K562 (cell line): ENCODE data around the gene SFSWAP. TPM values are rescaled to one million over a fixed set of nuclear protein-coding genes. Genes with fewer than 3 reads are reported as not detected.

Experiments used
- ATAC-seq: fragments of 200-7000 bp; cut with Tn5 transposase; 3 replicates; pipeline ENCODE4 v1.9.1; 2020; ENCODE audit warnings: moderate library complexity
- BruUV-seq: library from RNA; stranded (reverse); fragments of 400-500 nt; replicated peaks from 2 replicates; lab custom pipeline; 2021; lab: Mats Ljungman, UMichigan
- CTCF ChIA-PET: fragments of 300-600 bp; formaldehyde crosslinking; extraction: SDS; loops from one replicate; lab custom pipeline; 2021; ENCODE audit warnings: low intra/inter-chr PET ratio; lab: Yijun Ruan, JAX
- POLR2A ChIA-PET: fragments of 300-600, 350-650 bp; sonication (Branson Sonifier 250); formaldehyde crosslinking; extraction: SDS; loops from one replicate; lab custom pipeline; 2021; ENCODE audit warnings: antibody characterized with exemption, inconsistent platforms; lab: Yijun Ruan, JAX
- DNase-seq, 4 experiments: peaks; one replicate each; pipeline versions ENCODE4 v3.0.0 to v3.0.0-alpha.2; 2011 to 2018; ENCODE audit warnings: low spot score in 3 of 4, mixed read lengths in 3 of 4; ENCODE audit errors: extremely low read depth in 1 of 4
- FAIRE-seq: peaks from 2 replicates; lab custom pipeline; 2011; peaks lifted over from hg19 to GRCh38; lab: Jason Lieb, UNC
- H2AFZ ChIP-seq: 2 replicates; pipeline ENCODE4 v1.6.0; 2011; ENCODE audit warnings: low read depth, low read length, control low read depth, inconsistent platforms
- H3K27ac ChIP-seq: fragments of 200-600 bp; 3 replicates; pipeline ENCODE4 v1.8.0; 2011; ENCODE audit warnings: low read depth, mild to moderate bottlenecking, control low read depth, inconsistent platforms, low read length, moderate library complexity, mixed read lengths; ENCODE audit errors: extremely low read depth
- H3K27me3 ChIP-seq, 2 experiments: fragments of 300-600 bp in 1 of 2; 2 replicates in 1 of 2; 3 replicates in 1 of 2; pipeline versions ENCODE4 v1.6.0 to v1.8.0; 2011; ENCODE audit warnings: inconsistent platforms in 2 of 2, low read length in 2 of 2, mild to moderate bottlenecking in 1 of 2, mixed read lengths in 1 of 2, moderate library complexity in 1 of 2; ENCODE audit not compliant: control insufficient read depth in 2 of 2, insufficient read depth in 2 of 2
- H3K36me3 ChIP-seq: fragments of 300-600 bp; 3 replicates; pipeline ENCODE4 v1.8.0; 2011; ENCODE audit warnings: mild to moderate bottlenecking, low read length, inconsistent platforms; ENCODE audit not compliant: control insufficient read depth, insufficient read depth
- H3K4me1 ChIP-seq, 2 experiments: fragments of 200-600 bp in 1 of 2; replicated peaks in 1 of 2; 2 replicates in 1 of 2; 3 replicates in 1 of 2; pipeline versions ENCODE4 v1.5.1 to v1.8.0; 2011; ENCODE audit warnings: inconsistent platforms in 2 of 2, low read length in 2 of 2, mild to moderate bottlenecking in 1 of 2, mixed read lengths in 1 of 2, moderate library complexity in 1 of 2; ENCODE audit not compliant: control insufficient read depth in 2 of 2, insufficient read depth in 2 of 2
- H3K4me2 ChIP-seq: 2 replicates; pipeline ENCODE4 v1.6.1; 2011; ENCODE audit warnings: low read length, control low read depth, inconsistent platforms, mixed read lengths; ENCODE audit not compliant: insufficient read depth
- H3K4me3 ChIP-seq: fragments of 200-600 bp; sonication (generic), shearing (Covaris generic); 2 replicates; pipeline ENCODE4 v1.5.1; 2016; ENCODE audit warnings: control low read depth, inconsistent platforms
- H3K79me2 ChIP-seq: fragments of 200-600 bp; 3 replicates; pipeline ENCODE4 v1.8.0; 2011; ENCODE audit warnings: low read length, inconsistent platforms; ENCODE audit not compliant: control insufficient read depth, insufficient read depth
- H3K9ac ChIP-seq, 2 experiments: 2 replicates each; pipeline versions ENCODE4 v1.6.0 to v1.6.1; 2011; ENCODE audit warnings: low read depth in 2 of 2, low read length in 2 of 2, control low read depth in 1 of 2, inconsistent platforms in 1 of 2, mild to moderate bottlenecking in 1 of 2, mixed read lengths in 1 of 2; ENCODE audit not compliant: insufficient read depth in 1 of 2
- H3K9me1 ChIP-seq: one replicate; pipeline ENCODE4 v1.6.0; 2011; ENCODE audit warnings: inconsistent platforms, mild to moderate bottlenecking, low read length, moderate library complexity; ENCODE audit not compliant: control insufficient read depth, insufficient read depth
- H3K9me3 ChIP-seq: replicated peaks from 2 replicates; pipeline ENCODE4 v1.5.1; 2011; ENCODE audit warnings: low read depth, low read length, inconsistent platforms; ENCODE audit not compliant: control insufficient read depth, insufficient read depth
- H4K20me1 ChIP-seq: replicated peaks from 2 replicates; pipeline ENCODE4 v1.6.1; 2011; ENCODE audit warnings: low read length, inconsistent platforms, mixed read lengths; ENCODE audit not compliant: control insufficient read depth, insufficient read depth
- ATF3 ChIP-seq, 2 experiments: fragments of 450-650 bp in 1 of 2; sonication (generic) in 1 of 2; formaldehyde crosslinking in 1 of 2; IDR thresholded peaks in 1 of 2; conservative IDR thresholded peaks in 1 of 2; 2 replicates each; pipeline versions ENCODE4 v1.6.1 to v1.8.1; 2016 to 2023; ENCODE audit warnings: mild to moderate bottlenecking in 2 of 2, moderate library complexity in 2 of 2, inconsistent platforms in 1 of 2, missing genetic modification reagents in 1 of 2
- IRF2 ChIP-seq: sonication (generic); formaldehyde crosslinking; IDR thresholded peaks from 2 replicates; pipeline ENCODE4 v1.8.1; 2022; ENCODE audit warnings: mild to moderate bottlenecking, missing genetic modification reagents
- KLF16 ChIP-seq: IDR thresholded peaks from 2 replicates; pipeline ENCODE4 v1.6.1; 2016; ENCODE audit warnings: antibody characterized with exemption
- MLLT1 ChIP-seq, 2 experiments: fragments of 450-650 bp; IDR thresholded peaks; 2 replicates each; pipeline ENCODE4 v1.6.1; 2016
- SFPQ ChIP-seq: fragments of 200-400 bp; formaldehyde crosslinking; IDR thresholded peaks from 2 replicates; pipeline ENCODE4 v1.6.1; 2017; ENCODE audit warnings: mild to moderate bottlenecking, low read depth, low read length, moderate library complexity
- ZBTB1 ChIP-seq: sonication (generic); formaldehyde crosslinking; IDR thresholded peaks from 2 replicates; pipeline ENCODE4 v1.8.1; 2023; ENCODE audit warnings: missing genetic modification reagents, low read depth, mild to moderate bottlenecking, borderline replicate concordance
- ZNF121 ChIP-seq: sonication (generic); formaldehyde crosslinking; conservative IDR thresholded peaks from 2 replicates; pipeline ENCODE4 v1.8.0; 2022; ENCODE audit warnings: missing genetic modification reagents
- ZSCAN32 ChIP-seq: fragments of 450-650 bp; formaldehyde crosslinking; IDR thresholded peaks from 2 replicates; pipeline ENCODE4 v1.4.0; 2020; ENCODE audit warnings: mild to moderate bottlenecking, moderate library complexity
- WGBS: fragments of 100-300 bp; shearing (Covaris generic); methylation state at CpG from one replicate; pipeline ENCODE4 v1.1.6; 2016; ENCODE audit warnings: low coverage, mixed read lengths; ENCODE audit not compliant: insufficient coverage; ENCODE audit errors: missing lambda C conversion rate; 5-methylcytosine and 5-hydroxymethylcytosine counted together
- in situ Hi-C: fragments of 300-500 bp; cut with MboI; formaldehyde crosslinking; loops from 4 replicates; pipeline ENCODE4 v1.15.0; 2018; ENCODE audit warnings: inconsistent platforms, mixed read lengths
- intact Hi-C: fragments of 100-400 bp; cut with micrococcal nuclease; formaldehyde crosslinking; loops from 2 replicates; pipeline ENCODE4 v1.14.2; 2022
- polyA plus RNA-seq, 8 experiments: library from polyadenylated mRNA; depleted of rRNA in 4 of 8; stranded (reverse) in 5 of 8; unstranded in 3 of 8; fragments of >200 nt; fragmentation: Nextera tagmentation in 2 of 8; fragmentation: Illumina TruSeq in 1 of 8; extraction: Ambion mirVana in 2 of 8; extraction: Trizol in 1 of 8; gene quantifications; 2 replicates each; pipeline versions ENCODE4 v1.2.1 to v1.2.3, GENCODE V29; 2011 to 2014; ENCODE audit warnings: inconsistent platforms in 1 of 8, missing spikeins in 1 of 8
- total RNA-seq, 7 experiments: library from RNA; depleted of rRNA in 6 of 7; stranded (reverse); fragments of >200 nt in 6 of 7; fragmentation: Illumina TruSeq in 2 of 7; extraction: Trizol in 2 of 7; gene quantifications; 2 replicates each; pipeline versions ENCODE4 v1.2.1 to v1.2.3, GENCODE V29; 2011 to 2021; ENCODE audit warnings: low replicate concordance in 1 of 7

SFSWAP gene
- total and polyA plus RNA-seq, 9 of the 15 experiments (the other 6 are each of a cell fraction or from before 2014, with no cell fraction given): 2.4 to 60.4 (median 32.6) TPM

- Histone ChIP-seq H3K27me3 (peaks cover 26 to 43% of the 10 kb centered on the region in 2 experiments; a peak in 4 of 5 replicates), H3K9me1 (peaks cover 3% of the 10 kb centered on the region), H3K9me3 (no peaks in the 10 kb centered on the region), H3K27ac (no peak overlapping the region), H2AFZ (no peak overlapping the region), H3K4me3 (no peak overlapping the region), H3K36me3 (no peaks in the 10 kb centered on the region), H3K79me2 (no peaks in the 10 kb centered on the region), H3K4me1 (peaks cover 0 to 7% of the 10 kb centered on the region in 2 experiments; a peak in 1 of 5 replicates), H3K9ac (no peak overlapping the region), H4K20me1 (no peaks in the 10 kb centered on the region; the same call in 1 of the 2 replicates), H3K4me2 (no peak overlapping the region)
- ChIA-PET POLR2A (no interaction called here), CTCF (no interaction called here)
- no peak for FAIRE-seq
- intact Hi-C loops (no loop called here), in situ Hi-C loops (loop anchor here (10.0 kb wide), 1 partner anchor 1598 kb away; no protein-coding TSS in a partner anchor)
- WGBS: 2% methylated on average over 18 of the region's 24 CpGs
- BruUV-seq: no TSS peak
- TF ChIP-seq KLF16: no peak
- no peak for TF ChIP-seq MLLT1 (IDR thresholded peaks at IDR 0.05)
- TF ChIP-seq ATF3 (IDR thresholded peaks at IDR 0.05): no peak
- TF ChIP-seq ATF3 (CRISPR knock-in tag; conservative IDR thresholded peaks at IDR 0.05): no peak
- TF ChIP-seq IRF2: no peak
- TF ChIP-seq ZNF121: peak; percentile 38
- TF ChIP-seq ZBTB1 (CRISPR knock-in tag): no peak
- no peak for TF ChIP-seq ZSCAN32
- TF ChIP-seq SFPQ: no peak
- ATAC-seq: no peak
- no peak for DNase-seq
These were observed 37.7 kb upstream of the SFSWAP start for GRCh38 chr12:131672941-131673887.
